Activated CD4-positive, alpha-beta T cell treated with anti-CD3 and anti-CD28 coated beads, Interleukin-2, amount 10 ng/mL, durations not matched to agents 24 days and 14 days (primary cell): ENCODE measurements around the gene BBLN. TPM values are rescaled to one million over a fixed set of nuclear protein-coding genes. Genes with fewer than 3 reads are reported as not detected.
"Not testable (repeated sequence)": the region's sequence is repeated elsewhere in the genome, so short reads cannot be mapped to it uniquely, and the experiment has no call there.

Experiments
- DNase-seq: peaks from one replicate; pipeline ENCODE4 v3.0.0; 2022
- H3K27ac Mint-ChIP-seq: one replicate; pipeline ENCODE4 v1.8.0; 2022; ENCODE audit warnings: mild to moderate bottlenecking, mixed read lengths
- H3K27me3 Mint-ChIP-seq: one replicate; pipeline ENCODE4 v1.8.0; 2022; ENCODE audit warnings: mixed read lengths
- H3K36me3 Mint-ChIP-seq: one replicate; pipeline ENCODE4 v1.8.0; 2022; ENCODE audit warnings: low read depth, mild to moderate bottlenecking, mixed read lengths
- H3K4me1 Mint-ChIP-seq: one replicate; pipeline ENCODE4 v1.8.0; 2021; ENCODE audit warnings: mixed read lengths
- H3K4me3 Mint-ChIP-seq: one replicate; pipeline ENCODE4 v1.8.0; 2022; ENCODE audit warnings: mild to moderate bottlenecking, moderate library complexity, mixed read lengths
- H3K9me3 Mint-ChIP-seq: one replicate; pipeline ENCODE4 v1.8.0; 2021; ENCODE audit warnings: mixed read lengths
- intact Hi-C: fragments of 100-400 bp; cut with micrococcal nuclease; formaldehyde crosslinking; loops from one replicate; pipeline ENCODE4 v1.15.1; 2023
- total RNA-seq: library from RNA; stranded (reverse); gene quantifications from 2 replicates; pipeline ENCODE4 v1.2.3, GENCODE V29; 2022

Gene BBLN
- 89.3 and 91.4 TPM in 2 replicates for total RNA-seq

DNA sequence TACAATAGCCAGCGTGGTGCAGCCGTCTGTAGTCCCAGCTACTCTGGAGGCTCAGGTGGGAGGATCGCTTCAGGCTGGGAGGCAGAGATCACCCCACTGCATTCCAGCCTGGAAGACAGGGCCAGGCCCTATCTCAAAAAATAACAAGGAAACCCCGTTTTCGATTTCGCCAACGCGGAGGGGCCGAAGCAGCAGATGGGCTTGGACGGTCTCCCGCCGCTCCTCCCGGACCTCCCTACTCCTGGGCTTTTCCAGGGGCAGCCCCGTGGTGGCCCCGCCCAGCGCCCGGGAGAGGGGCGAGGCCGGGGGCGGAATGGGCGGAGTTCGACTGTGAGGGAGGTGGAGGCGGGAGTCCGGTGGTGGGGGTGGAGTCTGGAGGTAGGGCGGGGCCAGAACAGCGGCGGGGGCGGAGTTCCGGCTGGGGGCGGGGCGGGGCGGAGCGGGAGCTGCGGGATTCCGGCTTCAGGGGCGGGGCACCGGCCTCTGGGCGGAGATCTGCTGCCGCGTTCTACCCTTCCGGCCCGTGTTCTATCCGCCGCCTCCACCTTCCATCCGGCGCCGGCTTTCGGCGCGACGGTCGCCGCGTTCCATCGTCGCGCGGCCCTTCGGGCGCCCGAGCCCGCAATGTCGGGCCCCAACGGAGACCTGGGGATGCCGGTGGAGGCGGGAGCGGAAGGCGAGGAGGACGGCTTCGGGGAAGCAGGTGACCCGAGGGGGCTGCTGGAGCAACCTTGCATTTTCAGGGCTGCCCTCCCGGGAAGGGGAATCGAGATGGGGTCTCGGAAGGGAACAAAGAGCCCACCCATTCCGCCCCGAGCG, at the start of gene BBLN:
Gene BBLN, plus strand, starts transcription at position 482 of the 819 bp plus-strand sequence. Its CDS starts 143 bp downstream, at position 625.
- peak within 1 kb of the TSS; percentile 83 for H3K4me3 Mint-ChIP-seq
- H3K36me3 Mint-ChIP-seq, result peaks cover 17% of the 10 kb centered on the region
- DNase-seq, result peak; percentile 98
- intact Hi-C loops, result loop anchor here (1.0 to 2.0 kb wide), 3 partner anchors 32 to 211 kb away; partner anchors contain the start of genes COQ4, TRUB2 and URM1
- H3K9me3 Mint-ChIP-seq, result no peaks in the 10 kb centered on the region
- peak within 1 kb of the TSS; percentile 91 for H3K27ac Mint-ChIP-seq
- H3K4me1 Mint-ChIP-seq, result peaks cover 23% of the 10 kb centered on the region
- no peaks in the 10 kb centered on the region for H3K27me3 Mint-ChIP-seq

DNA sequence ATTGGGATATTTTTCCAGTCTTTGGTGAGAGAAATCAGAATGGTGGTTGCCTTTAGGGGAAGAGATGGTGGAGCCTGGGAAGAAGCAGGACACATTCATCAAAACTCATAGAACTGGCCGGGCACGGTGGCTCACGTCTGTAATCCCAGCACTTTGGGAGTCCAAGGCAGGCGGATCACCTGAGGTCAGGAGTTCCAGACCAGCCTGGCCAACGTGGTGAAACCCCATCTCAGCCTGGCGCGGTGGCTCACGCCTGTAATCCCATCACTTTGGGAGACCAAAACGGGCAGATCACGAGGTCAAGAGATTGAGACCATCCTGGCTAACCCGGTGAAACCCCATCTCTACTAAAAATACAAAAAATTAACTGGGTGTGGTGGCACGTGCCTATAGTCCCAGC, 48.3 kb upstream of the BBLN start:
- H3K36me3 Mint-ChIP-seq, result peaks cover 27% of the 10 kb centered on the region
- H3K9me3 Mint-ChIP-seq, DNase-seq, H3K27me3 Mint-ChIP-seq, H3K4me1 Mint-ChIP-seq, H3K4me3 Mint-ChIP-seq, intact Hi-C loops, H3K27ac Mint-ChIP-seq: not testable (repeated sequence)

DNA sequence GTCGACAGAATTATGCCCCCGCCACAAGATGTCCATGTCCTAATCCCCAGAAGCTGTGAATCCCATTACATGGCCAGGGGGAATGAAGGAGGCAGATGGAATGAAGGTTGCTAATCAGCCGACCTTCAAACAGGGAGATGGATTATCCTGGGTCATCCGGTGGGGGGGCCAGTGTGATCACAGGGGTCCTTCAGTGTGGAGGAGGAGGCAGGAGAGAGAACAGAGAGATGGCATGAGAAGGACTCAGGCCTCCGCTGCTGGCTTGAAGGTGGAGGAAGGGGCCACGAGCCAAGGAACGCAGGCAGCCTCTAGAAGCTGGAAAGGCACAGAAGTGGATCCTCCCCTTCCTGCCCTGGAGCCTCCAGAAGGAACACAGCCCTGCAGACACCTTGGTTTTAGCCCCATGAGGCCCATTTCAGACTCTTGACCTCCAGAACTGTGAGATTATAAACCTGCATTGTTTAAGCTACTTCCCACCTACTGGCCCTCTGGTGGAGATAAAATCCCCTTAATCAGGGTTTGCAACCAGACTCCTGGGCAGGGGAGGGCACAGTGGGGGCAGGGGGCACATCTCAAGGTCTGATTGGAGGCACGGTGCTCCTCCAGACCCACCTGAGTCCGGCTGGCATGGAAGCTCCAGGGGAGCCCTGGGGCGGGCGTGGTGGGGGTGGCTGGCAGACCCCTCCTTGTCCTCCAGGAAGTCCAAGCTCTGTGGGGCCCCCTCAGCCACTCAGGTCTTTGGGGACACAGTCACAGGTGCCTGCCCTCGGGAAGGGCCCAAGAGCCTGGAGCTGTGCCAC, 46.3 kb upstream of the BBLN start:
- H3K27me3 Mint-ChIP-seq, result no peaks in the 10 kb centered on the region
- H3K27ac Mint-ChIP-seq, result no peak overlapping the region

DNA sequence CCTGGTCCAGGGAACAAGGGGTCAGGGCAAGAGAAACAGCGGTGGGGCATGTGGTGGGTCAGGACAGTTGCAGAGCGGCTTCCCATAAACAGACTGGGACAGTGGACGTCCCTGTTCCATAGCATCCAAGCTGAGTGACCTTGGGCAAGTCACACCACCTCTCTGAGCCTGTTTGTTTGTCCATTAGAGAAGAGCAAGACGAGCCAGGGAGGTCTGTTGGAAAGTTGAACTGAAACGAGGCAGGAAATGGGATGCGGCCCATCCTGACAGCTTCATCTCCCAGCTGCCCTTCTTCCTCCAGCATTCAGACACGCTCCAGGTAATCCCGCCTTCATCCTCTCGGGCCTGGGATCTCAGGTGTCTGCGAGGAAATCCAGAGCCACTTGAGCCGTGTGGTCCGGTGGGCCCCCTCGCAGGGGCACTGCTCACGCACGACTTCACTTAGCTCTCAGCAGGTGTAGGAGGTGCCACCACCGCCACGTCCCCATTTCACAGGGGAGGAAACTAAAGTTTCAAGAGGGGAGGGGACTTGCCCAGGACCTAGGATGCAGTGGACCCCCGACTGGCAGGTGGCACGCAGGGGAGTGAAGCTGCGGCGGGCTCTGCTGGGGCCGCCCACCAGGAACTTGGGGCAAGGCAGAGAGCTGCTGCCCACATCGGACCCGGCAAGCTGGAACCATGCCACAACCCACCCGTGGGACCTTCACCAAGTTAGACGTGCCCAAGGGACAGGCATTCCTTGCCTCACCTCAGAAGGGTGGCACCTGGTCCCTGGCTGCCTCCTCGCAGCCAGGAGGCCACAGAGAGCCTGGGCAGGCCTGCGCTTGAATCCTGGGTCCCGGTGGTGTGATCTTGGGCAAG, 45.5 kb upstream of the BBLN start:
- H3K4me3 Mint-ChIP-seq, result no peak overlapping the region
- no peaks in the 10 kb centered on the region for H3K9me3 Mint-ChIP-seq
- H3K27ac Mint-ChIP-seq, result no peak overlapping the region
- DNase-seq, result no peak
- peaks cover 11% of the 10 kb centered on the region for H3K4me1 Mint-ChIP-seq
- intact Hi-C loops, result loop anchor here (5.0 kb wide), 2 partner anchors 32 to 87 kb away; no protein-coding TSS in a partner anchor
- peaks cover 20% of the 10 kb centered on the region for H3K36me3 Mint-ChIP-seq
- no peaks in the 10 kb centered on the region for H3K27me3 Mint-ChIP-seq

More for the DNA sequence above, 46.3 kb upstream of the BBLN start:
- intact Hi-C loops, result no loop called here
- DNase-seq, result no peak
- Mint-ChIP-seq H3K4me1 (peaks cover 12% of the 10 kb centered on the region), H3K36me3 (peaks cover 24% of the 10 kb centered on the region), H3K9me3 (no peaks in the 10 kb centered on the region), H3K4me3 (no peak overlapping the region)

DNA sequence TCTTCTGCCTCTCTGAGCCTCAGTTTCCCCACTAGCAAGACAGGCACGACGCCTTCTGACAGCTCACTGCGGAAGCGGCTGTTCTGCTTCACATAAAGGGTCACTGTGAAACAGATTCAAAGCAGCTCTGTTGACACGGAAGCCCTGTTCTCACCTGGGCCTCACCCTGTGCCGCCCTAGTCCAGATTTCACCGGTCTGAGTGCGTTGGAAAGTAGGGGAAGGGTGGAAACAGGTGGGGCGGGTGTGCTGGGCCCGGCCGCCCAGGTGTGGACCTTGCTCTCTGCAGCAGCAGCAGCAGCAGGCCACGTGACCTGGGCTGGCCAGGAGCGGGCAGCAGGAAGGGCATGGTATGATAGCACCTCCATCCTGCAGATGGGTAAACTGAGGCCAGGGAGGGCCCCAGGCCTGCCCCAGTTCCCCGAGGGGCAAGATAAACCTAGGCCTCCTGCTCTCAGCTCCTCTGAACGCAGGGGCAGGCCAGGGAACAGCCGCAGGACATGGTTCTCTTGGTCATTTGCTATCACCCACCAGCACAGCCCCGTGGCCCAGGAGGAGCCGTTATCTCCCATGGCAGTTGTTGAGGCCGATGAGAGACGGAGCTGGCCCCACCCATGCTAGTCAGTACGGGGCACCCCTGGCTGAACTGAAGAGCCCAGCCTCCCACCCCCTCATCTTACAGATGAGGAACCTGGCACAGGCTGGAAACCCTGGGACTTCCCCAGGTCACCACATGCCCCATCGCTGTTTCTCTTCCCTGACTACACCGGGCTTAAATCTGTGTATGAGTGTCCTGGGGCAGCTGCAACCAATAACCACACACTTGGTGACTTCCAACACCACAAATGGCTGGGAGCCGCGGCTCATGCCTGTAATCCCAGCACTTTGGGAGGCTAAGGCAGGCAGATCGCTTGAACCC, 44.6 kb upstream of the BBLN start:
- no peak for DNase-seq
- intact Hi-C loops, result loop anchor here (2.0 to 5.0 kb wide), 3 partner anchors 33 to 173 kb away; no protein-coding TSS in a partner anchor
- Mint-ChIP-seq H3K4me1 (peaks cover 9% of the 10 kb centered on the region), H3K4me3 (no peak overlapping the region), H3K27me3 (no peaks in the 10 kb centered on the region), H3K36me3 (peaks cover 18% of the 10 kb centered on the region), H3K27ac (no peak overlapping the region), H3K9me3 (no peaks in the 10 kb centered on the region)

DNA sequence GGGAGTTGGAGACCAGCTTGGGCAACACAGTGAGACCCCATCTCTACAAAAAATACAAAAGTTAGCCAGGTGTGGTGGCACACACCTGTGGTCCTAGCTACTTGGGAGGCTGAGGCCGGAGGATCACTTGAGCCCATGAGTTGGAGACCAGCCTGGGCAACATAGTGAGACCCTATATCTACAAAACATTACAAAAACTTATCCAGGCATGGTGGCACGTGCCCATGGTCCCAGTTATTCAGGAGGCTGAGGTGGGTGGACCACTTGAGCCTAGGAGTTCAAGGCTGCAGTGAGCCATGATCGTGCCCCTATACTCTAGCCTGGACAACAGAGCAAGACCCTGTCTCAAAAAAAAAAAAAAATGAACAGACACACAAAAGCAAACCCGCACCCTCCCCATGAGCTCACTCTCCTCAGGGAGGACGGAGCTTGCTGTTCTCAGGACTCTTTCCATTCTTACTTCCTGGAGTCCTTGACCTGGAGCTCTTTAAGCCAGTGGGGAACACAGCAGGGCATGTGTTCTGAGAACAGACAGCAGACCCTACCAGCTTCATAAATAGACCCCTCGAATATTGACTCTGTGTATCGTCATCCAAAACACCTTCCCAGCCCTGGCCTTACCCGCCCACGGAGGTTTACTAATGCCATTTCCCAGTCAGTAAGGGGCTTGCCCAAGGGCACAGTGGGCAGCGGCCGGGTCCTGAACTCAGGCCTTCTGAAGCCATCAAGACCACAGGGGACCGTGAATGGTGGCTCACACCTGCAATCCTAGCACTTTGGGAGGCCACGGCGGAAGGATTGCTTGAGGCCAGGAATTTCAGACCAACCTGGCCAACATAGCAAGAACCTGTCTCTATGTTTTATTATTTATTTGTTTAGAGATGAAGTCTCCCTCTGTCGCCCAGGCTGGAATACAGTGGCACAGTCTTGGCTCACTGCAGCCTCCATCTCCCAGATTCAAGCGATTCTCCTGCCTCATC, 43.7 kb upstream of the BBLN start:
- no peak overlapping the region for H3K27ac Mint-ChIP-seq
- no peak overlapping the region for H3K4me3 Mint-ChIP-seq
- intact Hi-C loops, result loop anchor here (1.0 to 5.0 kb wide), 4 partner anchors 11 to 174 kb away; partner anchors contain the start of gene PTGES2

DNA sequence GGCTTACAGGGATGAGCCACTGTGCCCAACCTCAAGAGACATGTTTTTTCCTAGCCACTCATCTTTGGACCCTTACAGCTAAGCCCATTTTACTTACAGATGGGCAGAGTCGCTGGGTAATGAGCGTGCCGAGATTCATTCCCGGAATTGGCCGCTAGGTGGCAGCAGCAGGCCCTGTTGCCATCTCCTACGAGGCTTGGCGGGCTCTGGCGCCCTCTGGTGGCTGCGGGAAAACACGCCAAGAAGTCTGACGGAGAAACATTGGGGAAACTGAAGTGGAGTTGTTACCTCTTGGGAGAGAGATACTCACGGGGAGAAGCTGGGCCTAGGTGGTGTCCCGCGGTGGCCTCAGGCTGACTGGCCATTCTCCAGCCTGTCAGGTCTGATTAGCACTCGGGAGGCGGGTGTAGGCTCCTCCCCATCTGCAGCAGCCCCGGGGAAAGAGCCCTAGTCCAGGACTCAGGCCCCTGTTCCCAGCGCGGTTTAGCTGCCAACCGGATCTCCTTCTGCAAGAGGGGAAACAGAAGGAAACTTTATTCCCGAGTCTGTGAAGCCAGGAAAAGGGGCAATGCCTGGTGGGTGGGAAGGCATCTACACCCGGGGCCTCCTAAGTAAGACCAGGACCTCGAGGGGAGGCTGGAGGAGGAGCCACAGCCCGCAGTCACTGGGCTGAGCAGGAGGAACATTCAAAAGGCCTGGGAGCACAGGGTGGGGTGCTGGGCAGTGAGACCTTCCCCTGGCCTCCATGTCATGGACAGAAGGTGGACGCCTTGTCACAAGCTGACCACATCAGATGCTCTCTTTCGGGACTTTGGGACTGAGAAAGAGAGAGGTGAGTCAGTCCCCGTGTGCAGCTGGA, 42.2 kb upstream of the BBLN start:
- intact Hi-C loops, result loop anchor here (1.0 to 5.0 kb wide), 4 partner anchors 9 to 175 kb away; partner anchors contain the start of gene PTGES2
- DNase-seq, result peak; percentile 99
- H3K9me3 Mint-ChIP-seq, result no peaks in the 10 kb centered on the region
- peaks cover 18% of the 10 kb centered on the region for H3K36me3 Mint-ChIP-seq
- H3K4me1 Mint-ChIP-seq, result peaks cover 9% of the 10 kb centered on the region
- H3K27ac Mint-ChIP-seq, result peak overlapping the region; percentile 29
- H3K27me3 Mint-ChIP-seq, result no peaks in the 10 kb centered on the region
- H3K4me3 Mint-ChIP-seq, result no peak overlapping the region

More for the DNA sequence above, 43.7 kb upstream of the BBLN start:
- Mint-ChIP-seq H3K9me3 (no peaks in the 10 kb centered on the region), H3K36me3 (peaks cover 18% of the 10 kb centered on the region), H3K27me3 (no peaks in the 10 kb centered on the region), H3K4me1 (peaks cover 9% of the 10 kb centered on the region)
- DNase-seq, result no peak

DNA sequence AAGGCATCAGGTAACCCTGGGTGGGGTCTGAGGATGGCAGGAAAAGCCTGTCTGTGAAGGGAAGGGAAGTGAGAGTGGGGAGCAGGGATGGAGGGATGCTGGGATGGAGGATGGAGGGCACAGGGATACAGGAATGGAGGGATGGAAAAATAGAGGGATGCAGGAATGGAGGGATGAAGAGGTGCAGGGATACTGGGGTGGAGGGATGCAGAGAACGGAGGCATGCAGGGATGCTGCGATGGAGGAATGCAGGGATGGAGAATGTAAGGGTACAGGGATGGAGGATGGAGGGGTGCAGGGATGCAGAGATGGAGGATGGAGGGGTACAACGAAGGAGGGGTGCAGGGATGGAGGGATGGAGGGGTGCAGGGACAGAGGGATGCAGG, 41.6 kb upstream of the BBLN start:
- Mint-ChIP-seq H3K4me1 (peaks cover 9% of the 10 kb centered on the region), H3K27ac (no peak overlapping the region), H3K36me3 (peaks cover 17% of the 10 kb centered on the region), H3K4me3 (no peak overlapping the region), H3K9me3 (no peaks in the 10 kb centered on the region), H3K27me3 (no peaks in the 10 kb centered on the region)
- intact Hi-C loops, result loop anchor here (5.0 kb wide), 2 partner anchors 36 to 91 kb away; no protein-coding TSS in a partner anchor
- no peak for DNase-seq

- H3K36me3 Mint-ChIP-seq, result peaks cover 19% of the 10 kb centered on the region
- no peaks in the 10 kb centered on the region for H3K9me3 Mint-ChIP-seq
- no peak overlapping the region for H3K4me3 Mint-ChIP-seq
- H3K27me3 Mint-ChIP-seq, result no peaks in the 10 kb centered on the region
- intact Hi-C loops, result loop anchor here (5.0 kb wide), 2 partner anchors 37 to 92 kb away; no protein-coding TSS in a partner anchor
- H3K4me1 Mint-ChIP-seq, result peaks cover 9% of the 10 kb centered on the region
- no peak for DNase-seq
- H3K27ac Mint-ChIP-seq, result no peak overlapping the region
These were observed 40.9 kb upstream of the BBLN start for GRCh38 chr9:128118971-128119665.

GRCh38 chr9:128120061-128120740, 39.9 kb upstream of the BBLN start:
- H3K27me3 Mint-ChIP-seq, result no peaks in the 10 kb centered on the region
- no peak for DNase-seq
- H3K27ac Mint-ChIP-seq, result no peak overlapping the region
- H3K36me3 Mint-ChIP-seq, result peaks cover 22% of the 10 kb centered on the region
- H3K9me3 Mint-ChIP-seq, result no peaks in the 10 kb centered on the region
- intact Hi-C loops, result no loop called here
- peaks cover 15% of the 10 kb centered on the region for H3K4me1 Mint-ChIP-seq
- H3K4me3 Mint-ChIP-seq, result no peak overlapping the region
